PC-3 (cell line): ENCODE results near the gene TMEM25. TPM values are rescaled to one million over a fixed set of nuclear protein-coding genes. Genes with fewer than 3 reads are reported as not detected.
"Not testable (repeated sequence)": the region's sequence is repeated elsewhere in the genome, so short reads cannot be mapped to it uniquely, and the experiment has no call there.

Source experiments
- ATAC-seq: fragments of 200-7000 bp; cut with Tn5 transposase; 2 replicates; pipeline ENCODE4 v1.9.1; 2020; ENCODE audit warnings: mild to moderate bottlenecking, moderate library complexity
- Bru-seq: library from RNA; stranded (reverse); fragments of 400-500 nt; gene quantifications from one replicate; lab custom pipeline; 2021; lab: Mats Ljungman, UMichigan
- BruChase-seq, 2 experiments: library from RNA; stranded (reverse); fragments of 400-500 nt; gene quantifications; one replicate each; lab custom pipeline; 2021; lab: Mats Ljungman, UMichigan
- BruUV-seq: library from RNA; stranded (reverse); fragments of 400-500 nt; replicated peaks from 2 replicates; lab custom pipeline; 2021; lab: Mats Ljungman, UMichigan
- CTCF ChIA-PET: fragments of 300-600 bp; sonication (Branson Sonifier 250); formaldehyde crosslinking; loops from one replicate; lab custom pipeline; 2022; ENCODE audit warnings: antibody characterized with exemption; lab: Charles Lee
- POLR2A ChIA-PET: fragments of 300-600 bp; sonication (Branson Sonifier 250); formaldehyde crosslinking; loops from one replicate; lab custom pipeline; 2022; ENCODE audit warnings: antibody characterized with exemption; ENCODE audit not compliant: unreplicated experiment; lab: Charles Lee
- DNase-seq: peaks from one replicate; pipeline ENCODE4 v3.0.0-alpha.2; 2015
- H2AFZ ChIP-seq: fragments of 300-600 bp; sonication (generic); 2 replicates; pipeline ENCODE4 v1.6.0; 2016; ENCODE audit warnings: antibody characterized with exemption, low read length
- H3F3A ChIP-seq: fragments of 300-600 bp; sonication (generic); one replicate; pipeline ENCODE4 v1.6.0; 2017; ENCODE audit warnings: antibody characterized with exemption, low read length, control low read depth, mild to moderate bottlenecking; ENCODE audit not compliant: unreplicated experiment
- H3K27ac ChIP-seq: fragments of 300-600 bp; sonication (generic); 2 replicates; pipeline ENCODE4 v1.5.1; 2016; ENCODE audit warnings: mild to moderate bottlenecking, low read length
- H3K27me3 ChIP-seq: fragments of 300-600 bp; sonication (generic); 2 replicates; pipeline ENCODE4 v1.6.1; 2016; ENCODE audit warnings: low read length, mixed read lengths
- H3K36me3 ChIP-seq: fragments of 300-600 bp; sonication (generic); 2 replicates; pipeline ENCODE4 v1.6.1; 2016; ENCODE audit warnings: low read depth, mixed run types, low read length, mixed read lengths
- H3K4me1 ChIP-seq: fragments of 300-600 bp; sonication (generic); 2 replicates; pipeline ENCODE4 v1.5.1; 2016; ENCODE audit warnings: low read length; ENCODE audit not compliant: insufficient read depth
- H3K4me2 ChIP-seq: fragments of 300-600 bp; sonication (generic); 2 replicates; pipeline ENCODE4 v1.6.0; 2016; ENCODE audit warnings: low read length
- H3K4me3 ChIP-seq: fragments of 300-600 bp; sonication (generic); 2 replicates; pipeline ENCODE4 v1.5.1; 2016; ENCODE audit warnings: mild to moderate bottlenecking, low read length, mixed read lengths
- H3K79me2 ChIP-seq: fragments of 300-600 bp; sonication (generic); 2 replicates; pipeline ENCODE4 v1.6.1; 2017; ENCODE audit warnings: low read length, mixed read lengths
- H3K9ac ChIP-seq: fragments of 300-600 bp; sonication (generic); 2 replicates; pipeline ENCODE4 v1.6.0; 2016; ENCODE audit warnings: mild to moderate bottlenecking, low read length
- H3K9me2 ChIP-seq: fragments of 300-600 bp; sonication (generic); replicated peaks from 2 replicates; pipeline ENCODE4 v1.6.1; 2016; ENCODE audit warnings: mixed run types, low read length, mixed read lengths
- H3K9me3 ChIP-seq: fragments of 300-600 bp; sonication (generic); 2 replicates; pipeline ENCODE4 v1.6.1; 2016; ENCODE audit warnings: low read length, mixed read lengths
- H4K20me1 ChIP-seq: fragments of 300-600 bp; sonication (generic); 2 replicates; pipeline ENCODE4 v1.6.1; 2016; ENCODE audit warnings: low read length, mixed read lengths
- EZH2 ChIP-seq: fragments of 300-600 bp; sonication (generic); IDR thresholded peaks from one replicate; pipeline ENCODE4 v1.6.1; 2017; ENCODE audit warnings: antibody characterized with exemption, mild to moderate bottlenecking, low read length; ENCODE audit not compliant: unreplicated experiment
- EZH2phosphoT487 ChIP-seq: fragments of 300-600 bp; sonication (generic); IDR thresholded peaks from 2 replicates; pipeline ENCODE4 v1.6.1; 2018; ENCODE audit warnings: mild to moderate bottlenecking, antibody characterized with exemption, low read length, borderline replicate concordance
- intact Hi-C: fragments of 100-400 bp; cut with micrococcal nuclease; formaldehyde crosslinking; loops from 2 replicates; pipeline ENCODE4 v1.9.0; 2023
- long read RNA-seq: library from polyadenylated mRNA; unstranded; transcript quantifications from one replicate; pipeline ENCODE4 v2.0.0, GENCODE V29; 2021; ENCODE audit not compliant: unreplicated experiment
- total RNA-seq: library from RNA; depleted of rRNA; stranded (reverse); fragments of >200 nt; gene quantifications from 2 replicates; pipeline ENCODE4 v1.2.3, GENCODE V29; 2014; rRNA removed
- TF ChIP-seq, protein P1 (sequence below): fragments of 300-600 bp; sonication (generic); conservative IDR thresholded peaks from 2 replicates; pipeline ENCODE4 v1.5.1; 2017; ENCODE audit warnings: antibody characterized with exemption, low read depth, mild to moderate bottlenecking, low read length

TMEM25 gene
- total RNA-seq, result 49.8 and 50.4 TPM in 2 replicates
- Bru-seq, nascent RNA, result percentile 59 among the genes with signal in this experiment
- percentile 67 among the genes with signal in this experiment for BruChase-seq, experiment 1, labeled RNA remaining after a 6-hour chase
- percentile 63 among the genes with signal in this experiment for BruChase-seq, experiment 2, labeled RNA remaining after a 2-hour chase
- long read RNA-seq, transcript TMEM25-201 (9 exons, 2,409 nt), result major isoform, 24 of 104 reads
- long read RNA-seq, transcript TMEM25-203 (9 exons, 1,456 nt), result minor isoform, 7 of 104 reads
- long read RNA-seq, transcript TMEM25-204 (8 exons, 2,395 nt), result minor isoform, 5 of 104 reads
- long read RNA-seq, partial matches to known transcripts, result 26 of 104 reads
- long read RNA-seq, other reads (novel, unspliced or antisense), result 38 of 104 reads

DNA sequence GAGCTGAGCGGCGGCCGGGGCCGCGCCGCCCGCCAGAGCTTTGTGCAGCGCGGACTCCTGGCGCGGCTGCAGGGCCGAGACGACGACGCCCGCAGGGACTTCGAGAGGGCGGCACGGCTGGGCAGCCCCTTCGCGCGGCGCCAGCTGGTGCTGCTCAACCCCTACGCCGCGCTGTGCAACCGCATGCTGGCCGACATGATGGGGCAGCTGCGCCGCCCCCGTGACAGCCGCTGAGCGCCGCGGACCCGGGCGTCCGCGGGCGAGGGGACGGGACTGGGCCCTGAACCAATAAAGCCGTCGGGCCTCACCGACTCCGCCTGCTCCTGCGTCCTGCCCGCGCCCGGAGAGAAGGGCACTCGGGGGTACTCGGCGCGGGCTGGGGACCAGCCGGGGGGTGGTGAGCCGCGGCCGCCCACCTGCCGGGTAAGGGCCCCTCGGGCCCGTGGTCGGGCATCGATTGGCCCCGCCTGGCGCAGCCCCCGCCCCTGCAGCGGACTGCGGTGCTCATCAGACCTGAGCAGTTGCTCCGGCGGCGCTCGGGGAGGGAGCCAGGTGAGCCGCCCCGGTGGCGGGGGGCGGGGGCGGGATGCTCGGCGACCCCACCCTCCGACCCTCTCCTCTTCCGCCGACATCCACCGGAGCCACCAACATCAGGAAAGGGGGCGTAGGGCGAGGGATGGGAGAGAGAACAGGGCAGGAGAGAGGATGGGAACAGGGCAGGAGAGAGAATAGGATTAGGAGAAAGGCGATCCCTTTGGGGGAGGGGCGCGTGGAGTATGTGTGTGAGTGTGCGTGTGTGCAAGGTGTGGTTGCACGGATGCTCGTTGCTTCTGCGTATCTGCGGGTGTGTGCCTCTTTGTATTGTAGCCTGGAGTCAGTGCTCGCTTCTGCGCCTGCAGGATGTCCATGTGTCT, at the start of gene TMEM25:
Gene TMEM25 (plus strand): TSS at position 510 of the 914 bp plus-strand sequence. CDS start 610 bp downstream, outside the sequence.
- Histone ChIP-seq H3K79me2 (peaks cover 24% of the 10 kb centered on the region; the same call in 1 of the 2 replicates), H4K20me1 (no peaks in the 10 kb centered on the region), H3K36me3 (no peaks in the 10 kb centered on the region), H3K27me3 (no peaks in the 10 kb centered on the region), H3K9me3 (no peaks in the 10 kb centered on the region), H3K4me3 (peak within 1 kb of the TSS; percentile 93), H3K4me1 (peaks cover 18% of the 10 kb centered on the region), H2AFZ (peak within 1 kb of the TSS; percentile 92), H3K9me2 (no peaks in the 10 kb centered on the region), H3K27ac (peak within 1 kb of the TSS; percentile 4; the same call in 1 of the 2 replicates), H3K9ac (peak within 1 kb of the TSS; percentile 78), H3F3A (no peaks in the 10 kb centered on the region), H3K4me2 (peak within 1 kb of the TSS; percentile 94)
- DNase-seq (peak; percentile 79), ATAC-seq (peak; percentile 80)
- CTCF ChIA-PET, result no interaction called here
- BruUV-seq, result no TSS peak
- intact Hi-C loops, result loop anchor here (1.0 kb wide), 1 partner anchor 35 kb away; no protein-coding TSS in a partner anchor
- TF ChIP-seq EZH2, result no peak
- TF ChIP-seq EZH2phosphoT487, result no peak
- TF ChIP-seq, protein P1, sequence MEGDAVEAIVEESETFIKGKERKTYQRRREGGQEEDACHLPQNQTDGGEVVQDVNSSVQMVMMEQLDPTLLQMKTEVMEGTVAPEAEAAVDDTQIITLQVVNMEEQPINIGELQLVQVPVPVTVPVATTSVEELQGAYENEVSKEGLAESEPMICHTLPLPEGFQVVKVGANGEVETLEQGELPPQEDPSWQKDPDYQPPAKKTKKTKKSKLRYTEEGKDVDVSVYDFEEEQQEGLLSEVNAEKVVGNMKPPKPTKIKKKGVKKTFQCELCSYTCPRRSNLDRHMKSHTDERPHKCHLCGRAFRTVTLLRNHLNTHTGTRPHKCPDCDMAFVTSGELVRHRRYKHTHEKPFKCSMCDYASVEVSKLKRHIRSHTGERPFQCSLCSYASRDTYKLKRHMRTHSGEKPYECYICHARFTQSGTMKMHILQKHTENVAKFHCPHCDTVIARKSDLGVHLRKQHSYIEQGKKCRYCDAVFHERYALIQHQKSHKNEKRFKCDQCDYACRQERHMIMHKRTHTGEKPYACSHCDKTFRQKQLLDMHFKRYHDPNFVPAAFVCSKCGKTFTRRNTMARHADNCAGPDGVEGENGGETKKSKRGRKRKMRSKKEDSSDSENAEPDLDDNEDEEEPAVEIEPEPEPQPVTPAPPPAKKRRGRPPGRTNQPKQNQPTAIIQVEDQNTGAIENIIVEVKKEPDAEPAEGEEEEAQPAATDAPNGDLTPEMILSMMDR, result no peak
- POLR2A ChIA-PET, result interaction anchor here (0.6 kb wide), 1 partner anchor 128 kb away, joined by 4 read pairs; no protein-coding TSS in a partner anchor

DNA sequence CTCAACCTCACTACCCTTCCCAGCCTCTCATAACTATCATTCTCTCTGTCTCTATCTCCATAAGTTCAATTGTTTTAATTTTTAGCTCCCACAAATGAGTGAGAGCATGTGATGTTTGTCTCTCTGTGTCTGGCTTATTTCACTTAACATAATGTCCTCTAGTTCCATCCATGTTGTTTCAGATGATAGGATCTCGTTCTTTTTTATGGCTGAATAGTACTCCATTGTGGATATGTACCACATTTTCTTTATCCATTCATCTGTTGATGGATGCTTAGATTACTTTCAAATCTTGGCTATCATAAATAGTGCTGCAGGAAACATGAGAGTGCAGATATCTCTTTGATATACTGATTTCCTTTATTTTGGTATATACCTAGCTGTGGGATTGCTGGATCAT, 49.8 kb upstream of the TMEM25 start:
- peaks cover 57% of the 10 kb centered on the region for H3K36me3 ChIP-seq
- not testable (repeated sequence) for ATAC-seq, H3K9me2 ChIP-seq

DNA sequence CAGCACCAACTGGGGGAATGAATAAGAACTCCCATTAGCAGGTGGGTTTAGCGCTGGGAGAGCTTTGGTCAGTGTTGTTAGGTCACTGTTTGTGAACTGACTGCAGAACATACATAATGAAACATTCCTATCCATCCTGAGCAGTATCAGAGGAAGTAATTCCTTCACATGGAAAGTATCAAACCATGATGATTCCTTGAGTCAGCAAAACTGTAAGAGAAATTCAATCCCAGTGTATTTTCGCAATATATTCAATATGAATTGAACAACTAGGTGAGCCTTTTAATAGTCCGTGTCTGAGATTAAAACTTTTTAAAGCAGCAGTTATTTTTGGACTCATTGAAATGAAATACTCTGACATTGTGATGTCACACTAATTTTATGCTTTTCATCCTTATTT, 46.6 kb upstream of the TMEM25 start:
- no peaks in the 10 kb centered on the region for H3K79me2 ChIP-seq
- H3K9me3 ChIP-seq, result no peaks in the 10 kb centered on the region
- H3K9ac ChIP-seq, result no peak overlapping the region
- H3K9me2 ChIP-seq, result no peaks in the 10 kb centered on the region
- BruUV-seq, result no TSS peak
- TF ChIP-seq, protein P1, result no peak
- no peak for TF ChIP-seq EZH2
- no peak for TF ChIP-seq EZH2phosphoT487
- intact Hi-C loops, result no loop called here
- H3K36me3 ChIP-seq, result peaks cover 49% of the 10 kb centered on the region
- no peak overlapping the region for H2AFZ ChIP-seq
- no peaks in the 10 kb centered on the region for H4K20me1 ChIP-seq
- no peak overlapping the region for H3K4me3 ChIP-seq
- no peaks in the 10 kb centered on the region for H3K4me1 ChIP-seq
- CTCF ChIA-PET, result no interaction called here
- no peak for ATAC-seq
- H3K27ac ChIP-seq, result no peak overlapping the region
- H3K4me2 ChIP-seq, result no peak overlapping the region
- no peaks in the 10 kb centered on the region for H3F3A ChIP-seq
- DNase-seq, result no peak
- H3K27me3 ChIP-seq, result no peaks in the 10 kb centered on the region
- POLR2A ChIA-PET, result no interaction called here

More for the DNA sequence above, 49.8 kb upstream of the TMEM25 start:
- H3K27me3 ChIP-seq, H3K9ac ChIP-seq, H3K79me2 ChIP-seq, POLR2A ChIA-PET, H3K9me3 ChIP-seq, H4K20me1 ChIP-seq, CTCF ChIA-PET, H2AFZ ChIP-seq, intact Hi-C loops, H3K4me3 ChIP-seq, DNase-seq, H3K4me2 ChIP-seq, H3K27ac ChIP-seq, H3F3A ChIP-seq, H3K4me1 ChIP-seq, BruUV-seq: not testable (repeated sequence)
